GM23338 (cell line): ENCODE measurements around the gene RNF13.

ENCODE experiments used
- CREB1 ChIP-seq: fragments of 250-450 bp; sonication (Bioruptor Pico); IDR thresholded peaks from 2 replicates; pipeline ENCODE4 v1.5.0; 2020; ENCODE audit warnings: low read depth, mild to moderate bottlenecking, moderate library complexity
- EZH2 ChIP-seq: fragments of 200-600 bp; sonication (generic); IDR thresholded peaks from one replicate; pipeline ENCODE4 v1.8.0; 2017; ENCODE audit warnings: antibody characterized with exemption, mild to moderate bottlenecking, low read depth; ENCODE audit not compliant: unreplicated experiment
- TF ChIP-seq, protein P1 (sequence below), 2 experiments: fragments of 200-600 bp in 1 of 2; sonication (generic) in 1 of 2; conservative IDR thresholded peaks; 2 replicates each; pipeline versions ENCODE4 v1.5.1 to v1.6.1; 2016 to 2017; ENCODE audit warnings: antibody characterized with exemption in 2 of 2, low read depth in 2 of 2, mild to moderate bottlenecking in 2 of 2, moderate library complexity in 1 of 2

GRCh38 chr3:149964291-149964690, 151.3 kb downstream of the RNF13 start:
- TF ChIP-seq, protein P1, sequence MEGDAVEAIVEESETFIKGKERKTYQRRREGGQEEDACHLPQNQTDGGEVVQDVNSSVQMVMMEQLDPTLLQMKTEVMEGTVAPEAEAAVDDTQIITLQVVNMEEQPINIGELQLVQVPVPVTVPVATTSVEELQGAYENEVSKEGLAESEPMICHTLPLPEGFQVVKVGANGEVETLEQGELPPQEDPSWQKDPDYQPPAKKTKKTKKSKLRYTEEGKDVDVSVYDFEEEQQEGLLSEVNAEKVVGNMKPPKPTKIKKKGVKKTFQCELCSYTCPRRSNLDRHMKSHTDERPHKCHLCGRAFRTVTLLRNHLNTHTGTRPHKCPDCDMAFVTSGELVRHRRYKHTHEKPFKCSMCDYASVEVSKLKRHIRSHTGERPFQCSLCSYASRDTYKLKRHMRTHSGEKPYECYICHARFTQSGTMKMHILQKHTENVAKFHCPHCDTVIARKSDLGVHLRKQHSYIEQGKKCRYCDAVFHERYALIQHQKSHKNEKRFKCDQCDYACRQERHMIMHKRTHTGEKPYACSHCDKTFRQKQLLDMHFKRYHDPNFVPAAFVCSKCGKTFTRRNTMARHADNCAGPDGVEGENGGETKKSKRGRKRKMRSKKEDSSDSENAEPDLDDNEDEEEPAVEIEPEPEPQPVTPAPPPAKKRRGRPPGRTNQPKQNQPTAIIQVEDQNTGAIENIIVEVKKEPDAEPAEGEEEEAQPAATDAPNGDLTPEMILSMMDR (conservative IDR thresholded peaks at IDR 0.05; ENCODE audit: low read depth in 2 of 2), result no peak
- TF ChIP-seq CREB1 (CRISPR knock-in tag) (no peak), EZH2 (no peak)
